MM.1S (cell line): ENCODE data around the gene TECPR2.

ENCODE experiments used
- DNase-seq: peaks from one replicate; pipeline ENCODE4 v3.0.0-alpha.2; 2015
- H2AFZ ChIP-seq: fragments of 300-600 bp; sonication (generic); 2 replicates; pipeline ENCODE4 v1.6.0; 2016; ENCODE audit warnings: antibody characterized with exemption, low read length
- H3F3A ChIP-seq: fragments of 300-600 bp; sonication (generic); 2 replicates; pipeline ENCODE4 v1.6.1; 2016; ENCODE audit warnings: mild to moderate bottlenecking, antibody characterized with exemption, low read length, moderate library complexity, mixed read lengths; ENCODE audit not compliant: insufficient read depth
- H3K27ac ChIP-seq: fragments of 300-600 bp; sonication (generic); 2 replicates; pipeline ENCODE4 v1.5.1; 2016; ENCODE audit warnings: mild to moderate bottlenecking, low read length
- H3K27me3 ChIP-seq: fragments of 300-600 bp; sonication (generic); replicated peaks from 2 replicates; pipeline ENCODE4 v1.6.0; 2016; ENCODE audit warnings: low read length; ENCODE audit not compliant: insufficient read depth
- H3K36me3 ChIP-seq: fragments of 300-600 bp; sonication (generic); replicated peaks from 2 replicates; pipeline ENCODE4 v1.6.1; 2016; ENCODE audit warnings: mild to moderate bottlenecking, low read length, mixed read lengths; ENCODE audit not compliant: insufficient read depth
- H3K4me1 ChIP-seq: fragments of 300-600 bp; sonication (generic); 2 replicates; pipeline ENCODE4 v1.6.1; 2016; ENCODE audit warnings: low read length, mixed read lengths
- H3K4me2 ChIP-seq: fragments of 300-600 bp; sonication (generic); 2 replicates; pipeline ENCODE4 v1.6.0; 2016; ENCODE audit warnings: low read depth, low read length
- H3K4me3 ChIP-seq: fragments of 300-600 bp; sonication (generic); 2 replicates; pipeline ENCODE4 v1.5.1; 2016; ENCODE audit warnings: low read length, mixed read lengths
- H3K79me2 ChIP-seq: fragments of 300-600 bp; sonication (generic); 2 replicates; pipeline ENCODE4 v1.6.1; 2016; ENCODE audit warnings: mixed run types, low read length, mixed read lengths
- H3K9ac ChIP-seq: fragments of 300-600 bp; sonication (generic); 2 replicates; pipeline ENCODE4 v1.6.1; 2016; ENCODE audit warnings: low read length, mixed read lengths
- H3K9me2 ChIP-seq: fragments of 300-600 bp; sonication (generic); replicated peaks from 2 replicates; pipeline ENCODE4 v1.6.1; 2016; ENCODE audit warnings: mild to moderate bottlenecking, low read length, mixed read lengths; ENCODE audit not compliant: insufficient read depth
- H3K9me3 ChIP-seq: fragments of 300-600 bp; sonication (generic); replicated peaks from 2 replicates; pipeline ENCODE4 v1.6.1; 2016; ENCODE audit warnings: mild to moderate bottlenecking, low read length, mixed read lengths; ENCODE audit not compliant: insufficient read depth
- H4K20me1 ChIP-seq: fragments of 300-600 bp; sonication (generic); 2 replicates; pipeline ENCODE4 v1.6.1; 2016; ENCODE audit warnings: mild to moderate bottlenecking, low read length, moderate library complexity, mixed read lengths; ENCODE audit not compliant: insufficient read depth
- CTCF ChIP-seq: fragments of 300-600 bp; sonication (generic); IDR thresholded peaks from 2 replicates; pipeline ENCODE4 v1.5.1; 2016; ENCODE audit warnings: antibody characterized with exemption, low read length, mixed read lengths
- EZH2 ChIP-seq: fragments of 300-600 bp; sonication (generic); optimal IDR thresholded peaks from 2 replicates; pipeline ENCODE3; 2017; ENCODE audit warnings: low read depth, mild to moderate bottlenecking, antibody characterized with exemption, low read length, mixed read lengths
- EZH2phosphoT487 ChIP-seq: fragments of 300-600 bp; sonication (generic); IDR thresholded peaks from 2 replicates; pipeline ENCODE4 v1.6.1; 2018; ENCODE audit warnings: antibody characterized with exemption, low read length

The TECPR2 gene

GRCh38 chr14:102474934-102475333 is 112.2 kb downstream of the TECPR2 start:
- no peaks in the 10 kb centered on the region for H3K79me2 ChIP-seq
- H3K4me1 ChIP-seq = no peaks in the 10 kb centered on the region
- H4K20me1 ChIP-seq = no peaks in the 10 kb centered on the region
- no peaks in the 10 kb centered on the region for H3K9me3 ChIP-seq
- no peak overlapping the region for H3K27ac ChIP-seq
- H3K4me3 ChIP-seq = no peak overlapping the region
- TF ChIP-seq CTCF (no peak), EZH2 (no peak), EZH2phosphoT487 (no peak)
- no peak for DNase-seq
- H3K4me2 ChIP-seq = no peak overlapping the region
- H3F3A ChIP-seq = no peaks in the 10 kb centered on the region
- H3K9ac ChIP-seq = no peak overlapping the region
- H3K36me3 ChIP-seq = no peaks in the 10 kb centered on the region
- no peak overlapping the region for H2AFZ ChIP-seq
- H3K9me2 ChIP-seq = no peaks in the 10 kb centered on the region
- H3K27me3 ChIP-seq = no peaks in the 10 kb centered on the region

- no peak overlapping the region for H2AFZ ChIP-seq
- H3K4me2 ChIP-seq = no peak overlapping the region
- H3K9me2 ChIP-seq = no peaks in the 10 kb centered on the region
- H3K79me2 ChIP-seq = no peaks in the 10 kb centered on the region
- H3K4me3 ChIP-seq = no peak overlapping the region
- H4K20me1 ChIP-seq = no peaks in the 10 kb centered on the region
- no peak for TF ChIP-seq EZH2
- H3K36me3 ChIP-seq = no peaks in the 10 kb centered on the region
- no peaks in the 10 kb centered on the region for H3K9me3 ChIP-seq
- H3K9ac ChIP-seq = no peak overlapping the region
- no peaks in the 10 kb centered on the region for H3K27me3 ChIP-seq
- no peaks in the 10 kb centered on the region for H3K4me1 ChIP-seq
- no peak overlapping the region for H3K27ac ChIP-seq
- no peak for DNase-seq
- H3F3A ChIP-seq = no peaks in the 10 kb centered on the region
These were observed 116.4 kb downstream of the TECPR2 start for GRCh38 chr14:102479107-102479506.

GRCh38 chr14:102479777-102480176 is 117.0 kb downstream of the TECPR2 start:
- Histone ChIP-seq H3K4me1 (no peaks in the 10 kb centered on the region), H3K79me2 (no peaks in the 10 kb centered on the region), H4K20me1 (no peaks in the 10 kb centered on the region), H3K27me3 (no peaks in the 10 kb centered on the region), H3K9me2 (no peaks in the 10 kb centered on the region), H2AFZ (no peak overlapping the region), H3F3A (no peaks in the 10 kb centered on the region), H3K36me3 (no peaks in the 10 kb centered on the region), H3K27ac (no peak overlapping the region), H3K4me2 (no peak overlapping the region), H3K4me3 (no peak overlapping the region), H3K9me3 (no peaks in the 10 kb centered on the region), H3K9ac (no peak overlapping the region)
- no peak for DNase-seq
- TF ChIP-seq CTCF (no peak), EZH2phosphoT487 (no peak), EZH2 (no peak)

- no peak overlapping the region for H3K4me2 ChIP-seq
- TF ChIP-seq CTCF (no peak), EZH2 (no peak), EZH2phosphoT487 (no peak)
These were observed 118.6 kb downstream of the TECPR2 start for GRCh38 chr14:102481371-102481770.

More at GRCh38 chr14:102481371-102481770, 118.6 kb downstream of the TECPR2 start:
- Histone ChIP-seq H2AFZ (no peak overlapping the region), H3K9ac (no peak overlapping the region), H3K4me3 (no peak overlapping the region), H3K27me3 (no peaks in the 10 kb centered on the region), H3K9me3 (no peaks in the 10 kb centered on the region), H4K20me1 (no peaks in the 10 kb centered on the region), H3K4me1 (no peaks in the 10 kb centered on the region), H3F3A (no peaks in the 10 kb centered on the region), H3K27ac (no peak overlapping the region), H3K79me2 (no peaks in the 10 kb centered on the region), H3K9me2 (no peaks in the 10 kb centered on the region), H3K36me3 (no peaks in the 10 kb centered on the region)
- DNase-seq = no peak
